Trophoblast cell (in vitro differentiated cells and primary cell): ENCODE results near the gene KNSTRN.

Experiments used
- DNase-seq, 2 donors: peaks; one replicate each; pipeline ENCODE4 v3.0.0-alpha.2; 2016
- H2AFZ ChIP-seq: 2 replicates; pipeline ENCODE4 v1.6.1; 2013; ENCODE audit warnings: low read length, moderate library complexity, mild to moderate bottlenecking; ENCODE audit not compliant: insufficient read depth, poor library complexity
- H2AK5ac ChIP-seq: 2 replicates; pipeline ENCODE4 v1.6.1; 2013; ENCODE audit warnings: mild to moderate bottlenecking, low read length
- H2BK120ac ChIP-seq: 2 replicates; pipeline ENCODE4 v1.6.1; 2013; ENCODE audit warnings: low read length, mild to moderate bottlenecking, moderate library complexity; ENCODE audit not compliant: insufficient read depth, poor library complexity
- H2BK12ac ChIP-seq: 2 replicates; pipeline ENCODE4 v1.6.1; 2013; ENCODE audit warnings: mild to moderate bottlenecking, low read length, moderate library complexity
- H2BK5ac ChIP-seq: 2 replicates; pipeline ENCODE4 v1.6.1; 2013; ENCODE audit warnings: low read length, low read depth, moderate library complexity, mild to moderate bottlenecking; ENCODE audit not compliant: poor library complexity
- H3K14ac ChIP-seq: 2 replicates; pipeline ENCODE4 v1.6.1; 2013; ENCODE audit warnings: mild to moderate bottlenecking, low read length
- H3K18ac ChIP-seq: 2 replicates; pipeline ENCODE4 v1.6.1; 2013; ENCODE audit warnings: mild to moderate bottlenecking, low read length
- H3K23ac ChIP-seq: 2 replicates; pipeline ENCODE4 v1.6.1; 2013; ENCODE audit warnings: low read length
- H3K27ac ChIP-seq: 2 replicates; pipeline ENCODE4 v1.5.1; 2013; ENCODE audit warnings: low read depth, mild to moderate bottlenecking, inconsistent platforms, low read length, moderate library complexity
- H3K27me3 ChIP-seq: 2 replicates; pipeline ENCODE4 v1.6.1; 2013; ENCODE audit warnings: inconsistent platforms, mild to moderate bottlenecking, low read length, moderate library complexity; ENCODE audit not compliant: insufficient read depth
- H3K36me3 ChIP-seq, 2 experiments: 1 replicate in 1 of 2; 2 replicates in 1 of 2; pipeline ENCODE4 v1.6.1; 2013; ENCODE audit warnings: low read length in 2 of 2, mild to moderate bottlenecking in 2 of 2, moderate library complexity in 1 of 2; ENCODE audit not compliant: insufficient read depth in 2 of 2, control insufficient read depth in 1 of 2
- H3K4ac ChIP-seq: 2 replicates; pipeline ENCODE4 v1.6.1; 2013; ENCODE audit warnings: low read depth, mild to moderate bottlenecking, low read length, moderate library complexity
- H3K4me1 ChIP-seq, 2 experiments: 1 replicate in 1 of 2; 2 replicates in 1 of 2; pipeline ENCODE4 v1.6.1; 2013; ENCODE audit warnings: low read length in 2 of 2, mild to moderate bottlenecking in 2 of 2, moderate library complexity in 1 of 2; ENCODE audit not compliant: insufficient read depth in 2 of 2, control insufficient read depth in 1 of 2
- H3K4me2 ChIP-seq: 2 replicates; pipeline ENCODE4 v1.6.1; 2013; ENCODE audit warnings: inconsistent platforms, mild to moderate bottlenecking, low read length, moderate library complexity
- H3K4me3 ChIP-seq: 2 replicates; pipeline ENCODE4 v1.5.1; 2013; ENCODE audit warnings: mild to moderate bottlenecking, low read depth, low read length, inconsistent platforms
- H3K79me1 ChIP-seq: one replicate; pipeline ENCODE4 v1.6.1; 2013; ENCODE audit warnings: low read length
- H3K79me2 ChIP-seq: 2 replicates; pipeline ENCODE4 v1.6.1; 2013; ENCODE audit warnings: low read length, mild to moderate bottlenecking; ENCODE audit not compliant: control insufficient read depth, insufficient read depth, poor library complexity
- H3K9ac ChIP-seq: 2 replicates; pipeline ENCODE4 v1.6.1; 2013; ENCODE audit warnings: mild to moderate bottlenecking, low read length
- H3K9me3 ChIP-seq: 2 replicates; pipeline ENCODE4 v1.6.1; 2013; ENCODE audit warnings: low read depth, mild to moderate bottlenecking, control low read depth, inconsistent platforms, low read length; ENCODE audit not compliant: insufficient read depth
- H4K12ac ChIP-seq: 2 replicates; pipeline ENCODE4 v1.6.1; 2013; ENCODE audit warnings: low read depth, mild to moderate bottlenecking, low read length, moderate library complexity
- H4K8ac ChIP-seq: 2 replicates; pipeline ENCODE4 v1.6.1; 2013; ENCODE audit warnings: low read depth, mild to moderate bottlenecking, low read length, moderate library complexity
- H4K91ac ChIP-seq: one replicate; pipeline ENCODE4 v1.6.1; 2013; ENCODE audit warnings: low read depth, mild to moderate bottlenecking, low read length, moderate library complexity
- WGBS: extraction: QIAGEN DNeasy Blood & Tissue Kit; methylation state at CpG from one replicate; pipeline ENCODE4 v1.1.7; 2013; ENCODE audit warnings: missing lambda C conversion rate; ENCODE audit not compliant: insufficient read length, insufficient coverage; ENCODE audit errors: extremely low coverage; 5-methylcytosine and 5-hydroxymethylcytosine counted together

KNSTRN gene

GRCh38 chr15:40334941-40335795 is 47.4 kb upstream of the KNSTRN start:
- H3K4me2 ChIP-seq, result no peak overlapping the region
- H2AK5ac ChIP-seq, result peak overlapping the region; percentile 85
- H3K18ac ChIP-seq, result peak overlapping the region; percentile 20
- peaks cover 3% of the 10 kb centered on the region for H3K79me2 ChIP-seq
- H4K91ac ChIP-seq, result peak overlapping the region; percentile 78
- WGBS, result no CpG with 5 or more reads among the region's 26 CpGs
- no peaks in the 10 kb centered on the region for H3K27me3 ChIP-seq
- no peak overlapping the region for H3K23ac ChIP-seq
- peaks cover 33% of the 10 kb centered on the region for H3K79me1 ChIP-seq
- peak overlapping the region; percentile 55 for H3K14ac ChIP-seq
- peak overlapping the region; percentile 74 for H2BK120ac ChIP-seq
- H2AFZ ChIP-seq, result no peak overlapping the region
- peak overlapping the region; percentile 8 for H4K8ac ChIP-seq
- H3K4ac ChIP-seq, result no peak overlapping the region
- H3K4me3 ChIP-seq, result no peak overlapping the region
- peaks cover 0 to 6% of the 10 kb centered on the region in 2 experiments for H3K36me3 ChIP-seq
- DNase-seq, result peak in 1 of 2 donors; percentile 34
- no peaks in the 10 kb centered on the region for H3K9me3 ChIP-seq
- H2BK5ac ChIP-seq, result peak overlapping the region; percentile 23
- peaks cover 41 to 48% of the 10 kb centered on the region in 2 experiments for H3K4me1 ChIP-seq
- H3K9ac ChIP-seq, result no peak overlapping the region
- no peak overlapping the region for H4K12ac ChIP-seq
- peak overlapping the region; percentile 37 for H2BK12ac ChIP-seq
- H3K27ac ChIP-seq, result peak overlapping the region; percentile 77

GRCh38 chr15:40335938-40336743 is 46.4 kb upstream of the KNSTRN start:
- Histone ChIP-seq H3K18ac (peak overlapping the region; percentile 20), H2AFZ (no peak overlapping the region), H3K4me2 (no peak overlapping the region), H4K12ac (no peak overlapping the region), H2BK5ac (peak overlapping the region; percentile 23), H3K4me1 (peaks cover 32 to 41% of the 10 kb centered on the region in 2 experiments), H2AK5ac (peak overlapping the region; percentile 85), H3K9ac (no peak overlapping the region), H3K27ac (no peak overlapping the region), H4K8ac (peak overlapping the region; percentile 45), H3K4me3 (no peak overlapping the region), H3K79me2 (peaks cover 3% of the 10 kb centered on the region), H3K36me3 (peaks cover 0 to 4% of the 10 kb centered on the region in 2 experiments), H3K23ac (no peak overlapping the region), H4K91ac (peak overlapping the region; percentile 78), H3K27me3 (no peaks in the 10 kb centered on the region), H3K14ac (peak overlapping the region; percentile 55), H3K79me1 (peaks cover 23% of the 10 kb centered on the region), H2BK120ac (peak overlapping the region; percentile 74), H2BK12ac (peak overlapping the region; percentile 3), H3K4ac (no peak overlapping the region), H3K9me3 (no peaks in the 10 kb centered on the region)
- no peak for DNase-seq
- no CpG with 5 or more reads among the region's 13 CpGs for WGBS

GRCh38 chr15:40336744-40337122 is 45.8 kb upstream of the KNSTRN start:
- Histone ChIP-seq H2AK5ac (no peak overlapping the region), H3K27ac (no peak overlapping the region), H3K18ac (no peak overlapping the region), H2AFZ (no peak overlapping the region), H4K12ac (no peak overlapping the region), H3K4me3 (no peak overlapping the region), H3K9me3 (no peaks in the 10 kb centered on the region), H2BK5ac (no peak overlapping the region), H3K9ac (no peak overlapping the region), H3K79me2 (peaks cover 3% of the 10 kb centered on the region), H3K4me2 (no peak overlapping the region), H2BK12ac (no peak overlapping the region), H4K8ac (peak overlapping the region; percentile 45), H2BK120ac (no peak overlapping the region), H4K91ac (peak overlapping the region; percentile 16), H3K27me3 (no peaks in the 10 kb centered on the region), H3K36me3 (peaks cover 0 to 4% of the 10 kb centered on the region in 2 experiments), H3K79me1 (peaks cover 23% of the 10 kb centered on the region), H3K4me1 (peaks cover 32 to 36% of the 10 kb centered on the region in 2 experiments), H3K23ac (no peak overlapping the region), H3K4ac (no peak overlapping the region), H3K14ac (no peak overlapping the region)
- no CpG with 5 or more reads among the region's 5 CpGs for WGBS
- no peak for DNase-seq

- H3K4me1 ChIP-seq, result peaks cover 32 to 33% of the 10 kb centered on the region in 2 experiments
Observed at GRCh38 chr15:40337597-40337996, 44.9 kb upstream of the KNSTRN start.

More at GRCh38 chr15:40337597-40337996, 44.9 kb upstream of the KNSTRN start:
- Histone ChIP-seq H3K27ac (no peak overlapping the region), H3K4ac (peak overlapping the region; percentile 3), H2AK5ac (peak overlapping the region; percentile 69), H2BK12ac (peak overlapping the region; percentile 27), H3K4me2 (no peak overlapping the region), H3K4me3 (peak overlapping the region; percentile 14), H2AFZ (no peak overlapping the region), H3K18ac (no peak overlapping the region), H4K8ac (peak overlapping the region; percentile 5), H3K9ac (no peak overlapping the region), H3K9me3 (no peaks in the 10 kb centered on the region), H4K91ac (peak overlapping the region; percentile 16), H3K14ac (peak overlapping the region; percentile 23), H3K79me2 (peaks cover 3% of the 10 kb centered on the region), H2BK5ac (no peak overlapping the region), H2BK120ac (peak overlapping the region; percentile 1), H3K36me3 (no peaks in the 10 kb centered on the region), H3K79me1 (peaks cover 23% of the 10 kb centered on the region), H3K23ac (no peak overlapping the region), H4K12ac (no peak overlapping the region), H3K27me3 (no peaks in the 10 kb centered on the region)
- no CpG with 5 or more reads among the region's 19 CpGs for WGBS
- no peak for DNase-seq
